K562 (cell line): ENCODE results near the gene PIK3CA. TPM values are rescaled to one million over a fixed set of nuclear protein-coding genes. Genes with fewer than 3 reads are reported as not detected.

Experiments
- ATF2 ChIP-seq: sonication (generic); formaldehyde crosslinking; IDR thresholded peaks from 2 replicates; pipeline ENCODE4 v1.8.1; 2022; ENCODE audit warnings: missing genetic modification reagents
- CSDE1 ChIP-seq, 2 experiments: fragments of 450-650 bp; IDR thresholded peaks; 2 replicates each; pipeline ENCODE4 v1.6.1; 2016; ENCODE audit warnings: mild to moderate bottlenecking in 1 of 2
- CTCFL ChIP-seq: IDR thresholded peaks from 2 replicates; pipeline ENCODE4 v1.6.1; 2011; ENCODE audit warnings: borderline replicate concordance, low read depth, mild to moderate bottlenecking, moderate library complexity, low read length; ENCODE audit not compliant: insufficient read depth, poor library complexity, severe bottlenecking
- MEIS2 ChIP-seq: fragments of 450-650 bp; IDR thresholded peaks from 2 replicates; pipeline ENCODE4 v1.6.1; 2014; ENCODE audit warnings: mild to moderate bottlenecking; ENCODE audit not compliant: partially characterized antibody
- NKRF ChIP-seq: fragments of 450-650 bp; IDR thresholded peaks from 2 replicates; pipeline ENCODE4 v1.6.1; 2016; ENCODE audit warnings: borderline replicate concordance
- POLR2AphosphoS5 ChIP-seq: IDR thresholded peaks from 2 replicates; pipeline ENCODE4 v1.6.1; 2011; ENCODE audit warnings: mild to moderate bottlenecking, low read depth, low read length, moderate library complexity; ENCODE audit not compliant: control insufficient read depth, insufficient read depth
- RREB1 ChIP-seq: fragments of 250-450 bp; sonication (Bioruptor Pico); IDR thresholded peaks from 2 replicates; pipeline ENCODE4 v1.4.0; 2020
- SAP30 ChIP-seq: fragments of 200-600 bp; sonication (generic); IDR thresholded peaks from 2 replicates; pipeline ENCODE4 v1.6.1; 2012; ENCODE audit warnings: borderline replicate concordance, low read depth, mild to moderate bottlenecking, moderate library complexity, low read length, control low read depth, inconsistent platforms; ENCODE audit not compliant: insufficient read depth, poor library complexity, severe bottlenecking
- TRIM24 ChIP-seq, 2 experiments: fragments of 450-650 bp; IDR thresholded peaks; 2 replicates each; pipeline ENCODE4 v1.6.1; 2016
- ZNF639 ChIP-seq, 2 experiments: fragments of 200-800 bp in 1 of 2; sonication (Bioruptor generic) in 1 of 2; sonication (generic) in 1 of 2; formaldehyde crosslinking in 1 of 2; IDR thresholded peaks in 1 of 2; conservative IDR thresholded peaks in 1 of 2; 2 replicates each; pipeline versions ENCODE4 v1.5.0 to v1.6.1; 2016 to 2020; ENCODE audit warnings: missing compliant biosample characterization in 1 of 2, missing genetic modification characterization in 1 of 2, missing genetic modification reagents in 1 of 2
- polyA plus RNA-seq, 8 experiments: library from polyadenylated mRNA; depleted of rRNA in 4 of 8; stranded (reverse) in 5 of 8; unstranded in 3 of 8; fragments of >200 nt; fragmentation: Nextera tagmentation in 2 of 8; fragmentation: Illumina TruSeq in 1 of 8; extraction: Ambion mirVana in 2 of 8; extraction: Trizol in 1 of 8; gene quantifications; 2 replicates each; pipeline versions ENCODE4 v1.2.1 to v1.2.3, GENCODE V29; 2011 to 2014; ENCODE audit warnings: inconsistent platforms in 1 of 8, missing spikeins in 1 of 8
- total RNA-seq, 7 experiments: library from RNA; depleted of rRNA in 6 of 7; stranded (reverse); fragments of >200 nt in 6 of 7; fragmentation: Illumina TruSeq in 2 of 7; extraction: Trizol in 2 of 7; gene quantifications; 2 replicates each; pipeline versions ENCODE4 v1.2.1 to v1.2.3, GENCODE V29; 2011 to 2021; ENCODE audit warnings: low replicate concordance in 1 of 7

Gene PIK3CA
- total and polyA plus RNA-seq, 9 of the 15 experiments (the other 6 are each of a cell fraction or from before 2014, with no cell fraction given), result 3.8 to 19.4 (median 10.8) TPM

GRCh38 chr3:179146911-179147513, 1.1 kb upstream of the PIK3CA start (continued):
- TF ChIP-seq ATF2 (CRISPR knock-in tag) (no peak), NKRF (no peak), ZNF639 (CRISPR knock-in tag; conservative IDR thresholded peaks at IDR 0.05 in 1 of 2, IDR thresholded peaks at IDR 0.05 in 1 of 2) (no peak), CTCFL (no peak), MEIS2 (peak; percentile 97), SAP30 (no peak), RREB1 (CRISPR knock-in tag) (no peak), CSDE1 (IDR thresholded peaks at IDR 0.05) (no peak), POLR2AphosphoS5 (no peak), TRIM24 (IDR thresholded peaks at IDR 0.05) (no peak)
